ENCODE measurements around the gene IQCH.

DNA sequence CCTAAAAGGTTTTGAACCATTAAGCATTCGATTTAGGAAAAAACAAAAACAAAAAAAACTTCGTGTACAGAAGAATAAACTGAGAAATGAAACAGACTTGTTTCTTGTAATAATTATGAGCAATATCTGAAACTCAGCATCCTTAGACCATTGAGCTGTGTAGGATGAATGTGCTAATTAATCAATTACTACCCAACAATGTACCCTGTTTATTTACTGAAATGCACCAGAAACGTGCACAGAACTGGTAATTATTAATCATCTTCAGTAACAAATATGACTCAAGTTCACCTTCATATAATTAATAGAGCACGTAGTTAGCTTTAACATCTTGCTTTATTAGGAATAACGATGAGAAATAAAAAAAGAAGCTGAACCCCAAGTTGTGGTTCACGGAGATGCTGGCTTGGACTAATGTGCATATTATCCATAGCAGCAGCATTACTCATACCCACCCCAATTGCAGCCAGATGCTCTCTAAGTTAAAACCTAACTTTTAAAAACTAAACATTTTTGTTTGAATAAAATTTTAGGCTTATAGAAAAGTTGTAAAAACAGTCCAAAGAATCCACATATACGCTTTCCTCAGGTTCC lies 256.1 kb downstream of the IQCH start:
- no peak for TF ChIP-seq GATA2 (IDR thresholded peaks at IDR 0.05; ENCODE audit: low read depth, low read length)
- no peak for TF ChIP-seq GATA3 (IDR thresholded peaks at IDR 0.05; ENCODE audit: low read depth, low read length)

Data from SH-SY5Y (cell line).